CD4-positive, alpha-beta T cell treated with Interferon gamma for 1 hour (primary cell): ENCODE measurements around the gene OR10C1.
"Not testable (repeated sequence)": the region's sequence is repeated elsewhere in the genome, so short reads cannot be mapped to it uniquely, and the experiment has no call there.

ENCODE experiments used
- DNase-seq: peaks from one replicate; pipeline ENCODE4 v3.0.0-alpha.2; 2020

OR10C1 gene

GRCh38 chr6:29439006-29439405, at the start of gene OR10C1:
OR10C1 (plus strand) TSS chr6:29439306; CDS start chr6:29440016, 710 bp downstream.
- DNase-seq = no peak

DNA sequence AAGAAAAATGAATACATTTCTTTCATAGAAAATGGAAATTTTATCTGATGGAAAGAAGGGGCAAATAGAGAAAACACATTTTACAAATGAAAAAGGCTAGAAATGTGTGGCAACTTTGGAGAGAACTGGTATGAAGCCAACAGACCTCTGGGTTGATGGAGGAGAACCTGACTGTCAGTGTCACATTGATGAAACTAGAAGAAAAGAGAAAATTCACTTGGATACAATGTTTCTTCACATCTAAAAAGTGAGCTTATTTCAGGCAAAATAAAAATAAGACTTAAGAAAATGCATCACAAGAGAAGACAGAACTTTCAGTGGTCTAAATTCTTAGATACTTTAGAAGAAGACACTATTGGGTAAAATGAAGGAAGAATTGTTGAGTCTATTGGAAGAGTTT, 43.8 kb upstream of the OR10C1 start, which contains the start of gene OR12D2:
Gene OR12D2, plus strand, starts transcription at position 301 of the 400 bp plus-strand sequence. CDS start 1,069 bp downstream, outside the sequence.
- DNase-seq = no peak

- DNase-seq = no peak
These were observed 39.6 kb upstream of the OR10C1 start for GRCh38 chr6:29399525-29399924.

DNA sequence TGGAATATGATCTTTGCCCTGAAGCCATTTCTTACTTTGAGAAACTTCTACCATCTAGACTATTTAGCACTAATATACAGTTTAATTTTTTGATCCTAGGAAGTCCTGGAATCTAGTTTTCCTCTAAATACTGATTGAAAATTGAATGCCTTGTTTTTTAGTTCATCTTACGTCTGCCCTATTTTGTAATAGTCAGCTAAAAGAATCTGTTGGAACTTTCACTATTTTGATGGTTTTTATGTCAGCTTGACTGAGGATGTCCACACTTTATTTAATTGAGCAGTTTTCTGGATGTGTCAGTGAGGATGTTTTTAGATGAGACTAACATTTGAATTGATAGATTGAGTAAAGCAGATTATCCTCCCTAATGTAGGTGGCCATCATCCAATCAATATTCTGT, 35.3 kb upstream of the OR10C1 start:
- no peak for DNase-seq

GRCh38 chr6:29414588-29414987, 24.5 kb upstream of the OR10C1 start, which contains the start of gene OR12D1:
OR12D1 (plus strand) TSS chr6:29414928.
- DNase-seq = no peak

- no peak for DNase-seq
These were observed 19.6 kb upstream of the OR10C1 start for GRCh38 chr6:29419516-29419915.

GRCh38 chr6:29424168-29424567, 14.9 kb upstream of the OR10C1 start:
- DNase-seq = no peak

DNA sequence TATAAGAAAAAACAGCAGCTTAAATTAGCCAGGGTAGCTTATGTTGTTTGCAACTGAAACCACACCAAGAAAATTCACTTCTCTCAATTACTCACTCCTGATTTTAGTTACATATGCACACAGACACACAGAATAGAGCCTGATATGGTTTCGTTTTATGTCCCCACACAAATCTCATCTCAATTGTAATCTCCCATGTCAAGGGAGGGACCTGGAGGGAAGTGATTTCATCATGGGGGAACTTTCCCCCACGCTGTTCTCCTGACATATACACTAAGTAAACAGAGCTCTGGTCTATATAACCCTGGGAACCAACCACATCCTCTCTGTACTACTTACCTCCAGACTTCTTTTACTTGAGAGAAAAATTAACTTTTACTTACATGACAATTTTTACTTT, 14.5 kb upstream of the OR10C1 start:
- DNase-seq = no peak

DNA sequence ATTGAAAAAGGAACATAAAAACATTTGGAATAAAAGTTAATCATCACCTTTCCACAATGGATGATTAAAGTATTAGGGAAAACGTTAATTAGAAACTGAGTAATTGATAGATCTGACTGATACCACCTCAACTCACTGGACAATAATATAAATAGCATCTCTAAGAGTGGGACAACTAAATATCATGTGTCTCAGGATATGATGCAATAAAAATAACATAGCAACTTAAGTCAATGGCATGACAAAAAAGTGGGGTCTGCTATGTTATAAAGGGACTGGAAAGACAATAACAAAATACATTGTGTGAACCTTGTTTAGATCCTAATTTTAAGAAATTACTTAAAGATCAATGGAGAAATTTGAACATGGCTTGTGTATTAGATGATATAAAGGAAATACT, 14.0 kb upstream of the OR10C1 start:
- no peak for DNase-seq

GRCh38 chr6:29426654-29427053, 12.5 kb upstream of the OR10C1 start:
- no peak for DNase-seq

GRCh38 chr6:29436730-29437129, 2.4 kb upstream of the OR10C1 start:
- not testable (repeated sequence) for DNase-seq

DNA sequence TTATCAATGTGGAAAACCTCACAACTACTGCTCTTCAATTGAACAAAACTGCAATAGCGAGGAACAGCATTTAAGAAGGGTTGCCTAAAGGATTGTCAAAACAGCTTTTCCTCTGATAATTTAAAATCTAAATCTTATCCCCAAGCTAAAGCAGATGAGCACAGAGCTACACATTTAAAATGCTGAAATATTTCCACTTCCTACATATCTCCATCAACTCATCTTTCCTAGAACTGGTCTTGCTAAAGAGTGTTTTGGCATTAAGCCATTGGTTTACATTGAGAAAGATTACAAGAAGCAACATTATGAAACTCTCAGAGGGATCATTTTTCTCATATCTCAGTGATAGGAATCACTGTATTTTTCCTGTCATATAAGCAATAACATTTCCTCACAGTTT, 3.6 kb downstream of the OR10C1 start:
- no peak for DNase-seq

GRCh38 chr6:29444031-29444430, 4.9 kb downstream of the OR10C1 start:
- DNase-seq = not testable (repeated sequence)

DNA sequence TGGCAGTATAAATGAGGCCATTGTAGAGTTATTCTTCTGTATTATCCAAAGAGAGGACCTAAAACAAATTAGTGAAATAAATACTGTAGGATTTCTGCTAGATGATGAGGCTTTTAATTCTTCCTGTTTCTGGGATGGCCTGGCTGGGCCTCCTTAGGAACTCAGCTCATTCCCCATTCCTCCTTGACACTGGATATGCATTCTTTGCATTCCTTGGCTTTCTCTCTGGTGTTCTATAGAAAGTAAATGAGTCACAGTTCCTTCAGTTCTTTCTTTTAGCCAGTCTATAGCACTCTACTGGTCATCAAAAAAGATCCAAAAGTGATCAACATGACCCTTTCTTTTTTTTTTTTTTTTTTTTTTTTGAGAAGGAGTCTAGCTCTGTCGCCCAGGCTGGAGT, 8.6 kb downstream of the OR10C1 start:
- no peak for DNase-seq

DNA sequence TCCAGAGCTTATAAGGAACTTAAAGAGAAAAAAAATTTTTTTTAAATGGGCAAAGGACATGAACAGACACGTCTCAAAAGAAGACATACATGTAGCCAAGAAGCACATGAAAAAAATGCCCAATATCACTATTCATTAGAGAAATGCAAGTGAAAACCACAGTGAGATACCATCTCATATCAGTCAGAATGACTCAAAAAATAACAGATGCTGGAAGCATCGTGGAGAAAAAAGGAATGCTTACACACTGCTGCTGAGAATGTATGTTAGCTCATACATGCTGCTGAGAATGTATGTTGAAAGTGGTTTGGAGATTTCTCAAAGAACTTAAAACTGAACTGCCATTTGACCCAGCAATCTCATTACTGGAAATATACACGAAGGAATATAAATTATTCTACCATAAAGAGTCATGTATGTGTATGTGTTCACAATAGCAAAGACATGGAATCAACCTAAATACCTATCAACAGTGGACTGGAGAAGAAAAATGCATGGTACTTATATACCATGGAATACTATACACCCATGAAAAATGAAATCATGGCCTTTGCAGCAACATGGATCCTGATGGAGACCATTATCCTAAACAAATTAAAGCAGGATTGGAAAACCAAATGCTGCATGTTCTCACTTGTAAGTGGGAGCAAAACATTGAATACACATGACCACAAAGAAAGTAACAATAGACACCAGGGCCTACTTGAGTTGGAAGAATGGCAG, 12.5 kb downstream of the OR10C1 start:
- DNase-seq = no peak

DNA sequence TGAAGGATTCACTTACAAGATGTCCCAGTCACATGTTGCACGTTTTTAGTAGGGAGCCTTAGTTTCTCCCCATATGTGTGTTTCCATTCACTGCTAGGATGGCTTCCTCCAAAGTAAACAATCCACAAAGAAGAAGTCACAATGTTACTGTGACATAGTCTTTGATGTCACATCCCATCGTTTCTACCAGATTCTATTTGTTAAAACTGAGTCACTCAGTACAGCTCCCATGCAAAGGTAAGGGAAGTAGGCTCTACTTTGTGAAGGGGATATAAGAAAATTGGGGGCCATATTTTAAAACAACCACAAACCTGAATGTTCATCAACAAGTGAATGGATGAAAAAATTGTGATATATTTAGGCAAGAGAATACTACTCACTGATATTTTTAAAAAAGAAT, 17.9 kb downstream of the OR10C1 start, which contains the start of the genes OR11A1 and OR2H1:
Gene OR11A1, minus strand, starts transcription at position 101 of the 400 bp plus-strand sequence. CDS start 29,430 bp downstream, outside the sequence.
Gene OR2H1, plus strand, starts transcription at position 185 of the 400 bp plus-strand sequence. CDS start 4,615 bp downstream, outside the sequence.
- DNase-seq = no peak

DNA sequence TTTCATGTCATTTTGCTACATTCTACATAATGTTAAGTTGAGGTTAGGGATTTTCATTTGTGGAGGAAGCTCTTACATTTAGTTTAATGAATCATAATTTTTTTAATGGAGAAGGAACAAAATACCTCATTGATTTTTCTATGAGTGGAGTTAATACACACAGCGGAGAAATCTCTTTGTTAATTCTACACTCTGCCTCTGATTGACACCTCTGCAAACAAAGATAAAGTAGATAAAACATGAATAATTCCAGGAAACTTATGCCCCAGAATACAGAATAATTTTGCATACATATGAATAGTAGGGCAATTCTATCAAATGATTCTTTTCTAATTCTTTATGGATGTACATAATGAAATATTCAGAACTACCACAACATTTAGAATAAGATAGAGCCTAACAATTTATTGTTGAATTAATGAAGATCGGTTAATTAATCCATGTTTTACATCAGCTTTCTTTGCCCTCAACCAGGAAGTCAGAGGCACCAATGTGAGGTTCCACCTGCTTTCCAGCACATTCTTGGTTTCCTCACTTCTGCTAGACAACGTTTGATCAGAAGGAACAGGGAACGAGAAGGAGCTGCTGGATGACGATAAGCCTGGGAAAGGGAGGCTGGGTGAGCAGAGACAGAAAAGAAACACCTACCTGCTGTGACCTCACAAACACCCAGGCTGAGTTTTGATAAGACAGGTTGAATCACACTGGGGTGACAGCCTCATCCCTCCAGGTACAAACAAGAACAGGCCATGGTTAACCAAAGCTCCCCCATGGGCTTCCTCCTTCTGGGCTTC, 22.1 kb downstream of the OR10C1 start:
- DNase-seq = no peak

DNA sequence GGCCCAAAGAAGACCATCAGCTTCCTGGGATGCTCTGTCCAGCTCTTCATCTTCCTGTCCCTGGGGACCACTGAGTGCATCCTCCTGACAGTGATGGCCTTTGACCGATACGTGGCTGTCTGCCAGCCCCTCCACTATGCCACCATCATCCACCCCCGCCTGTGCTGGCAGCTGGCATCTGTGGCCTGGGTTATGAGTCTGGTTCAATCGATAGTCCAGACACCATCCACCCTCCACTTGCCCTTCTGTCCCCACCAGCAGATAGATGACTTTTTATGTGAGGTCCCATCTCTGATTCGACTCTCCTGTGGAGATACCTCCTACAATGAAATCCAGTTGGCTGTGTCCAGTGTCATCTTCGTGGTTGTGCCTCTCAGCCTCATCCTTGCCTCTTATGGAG, 22.9 kb downstream of the OR10C1 start:
- no peak for DNase-seq

GRCh38 chr6:29465279-29465678, 26.2 kb downstream of the OR10C1 start:
- no peak for DNase-seq

DNA sequence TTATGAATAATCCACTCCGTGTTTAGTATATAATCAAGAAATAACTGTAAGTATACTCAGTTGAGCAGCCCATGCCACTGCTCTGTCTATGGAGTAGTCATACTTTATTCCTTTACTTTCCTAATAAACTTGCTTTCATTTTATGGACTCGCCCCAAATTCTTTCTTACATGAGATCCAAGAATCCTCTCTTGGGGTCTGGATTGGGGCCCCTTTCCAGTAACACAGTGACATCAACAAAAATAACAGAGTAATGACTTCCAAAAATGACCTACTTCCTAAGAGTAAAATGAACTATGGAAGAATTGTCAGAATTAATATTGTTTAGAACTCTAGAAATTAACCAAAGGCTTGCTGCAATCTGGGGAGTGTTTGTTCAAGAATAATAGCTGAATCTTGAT, 26.7 kb downstream of the OR10C1 start:
- DNase-seq = no peak

DNA sequence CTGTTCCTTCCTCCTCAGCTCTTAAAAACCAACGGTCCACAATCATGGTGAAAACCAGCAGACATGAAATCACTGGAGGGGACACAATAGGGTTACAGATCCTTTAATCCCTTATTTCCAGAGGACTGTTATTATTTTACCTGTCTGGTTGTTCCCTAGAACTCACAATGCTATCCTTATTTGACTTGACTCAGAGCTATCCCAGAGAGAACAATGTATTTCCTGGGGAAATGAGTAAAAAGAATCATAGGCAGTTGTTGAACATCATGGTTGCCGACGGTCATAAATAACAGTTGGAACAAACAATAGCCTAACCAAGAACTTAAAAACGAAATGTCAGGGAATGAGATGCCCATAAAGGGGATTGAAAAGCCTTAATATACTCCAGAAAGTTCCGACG, 27.1 kb downstream of the OR10C1 start:
- DNase-seq = no peak

DNA sequence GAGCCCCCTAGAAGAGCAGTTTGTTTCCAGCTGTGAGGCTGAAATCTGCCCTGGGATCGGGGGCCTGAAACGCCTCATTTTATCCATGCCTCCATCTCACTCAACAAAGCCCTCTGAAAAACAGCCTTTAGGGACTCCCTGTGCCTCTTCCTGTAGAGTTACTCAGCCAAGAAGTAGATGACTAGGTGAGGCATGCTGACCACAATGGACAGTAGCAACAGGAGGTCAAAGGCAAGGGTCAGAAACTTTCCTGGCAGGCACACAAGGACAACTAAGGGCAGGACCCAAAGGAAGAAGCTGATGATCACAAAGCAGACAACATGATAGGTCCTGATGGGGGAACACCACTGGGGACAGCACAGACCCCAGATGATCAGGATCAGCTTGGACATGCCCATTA, 35.9 kb downstream of the OR10C1 start:
- no peak for DNase-seq

DNA sequence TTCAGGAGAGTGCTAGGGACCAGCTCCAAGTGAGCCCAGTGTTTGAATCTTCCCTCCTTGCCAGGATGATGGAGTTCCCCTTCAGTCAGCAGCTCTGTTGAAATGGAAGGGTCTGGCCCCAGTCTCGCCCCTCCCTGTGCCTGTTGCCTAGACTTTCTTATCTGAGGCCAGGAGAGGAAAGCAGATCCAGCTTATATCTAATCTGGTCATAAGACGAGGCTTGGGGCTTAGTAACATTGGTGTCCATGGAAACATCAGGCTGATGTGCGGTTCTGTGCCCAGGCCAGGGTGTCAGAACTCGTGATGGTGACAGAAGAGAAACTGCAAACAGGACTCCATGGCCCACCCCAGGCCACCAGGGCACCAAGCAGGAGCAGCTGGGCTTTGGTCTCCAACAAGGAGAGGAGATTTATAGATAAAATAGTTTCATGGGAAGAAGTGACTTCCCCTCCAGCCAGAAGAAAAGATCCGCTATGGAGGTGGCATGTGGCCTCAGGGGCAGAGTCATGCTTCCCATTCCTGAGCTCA, 38.9 kb downstream of the OR10C1 start:
- DNase-seq = no peak

DNA sequence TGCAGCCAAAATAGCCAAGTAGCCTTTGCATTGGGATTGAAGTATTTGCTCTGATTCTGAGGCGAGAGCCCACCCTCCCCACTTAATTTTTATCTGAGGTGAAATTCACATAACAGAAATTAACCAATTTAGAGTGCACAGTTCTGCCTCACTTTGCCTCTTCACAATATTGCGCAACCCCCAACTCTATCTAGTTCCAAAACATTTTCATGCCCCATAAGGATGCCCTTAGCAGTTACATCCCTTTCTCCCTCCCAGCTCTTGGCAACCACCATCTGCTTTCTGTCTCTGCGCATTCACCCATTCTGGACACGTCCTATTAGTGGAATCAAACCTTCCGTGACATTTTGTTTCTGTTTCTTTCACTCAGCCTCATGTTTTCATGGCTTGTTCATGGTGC, 39.6 kb downstream of the OR10C1 start:
- no peak for DNase-seq
